ENCODE data around the gene ZNF148.
A peak's percentile ranks its signal among the peaks of the same experiment; 100 is the strongest.

DNA sequence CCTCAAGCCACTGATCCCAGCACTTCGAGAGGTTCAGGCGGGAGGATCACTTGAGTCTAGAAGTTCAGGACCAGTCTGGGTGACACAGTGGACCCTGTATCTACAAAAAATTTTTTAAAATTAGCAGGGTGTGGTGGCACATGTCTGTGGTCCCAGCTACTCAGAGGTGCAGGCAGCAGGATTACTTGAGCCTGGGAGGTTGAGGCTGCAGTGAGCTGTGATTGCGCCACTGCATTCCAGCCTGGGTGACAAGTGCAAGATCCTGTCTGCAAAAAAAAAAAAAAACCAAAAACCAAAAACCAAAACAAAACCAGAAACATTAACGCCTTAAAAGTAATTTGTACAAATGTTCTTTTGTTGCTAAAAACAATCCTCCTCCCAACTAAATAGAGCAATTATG, 134.6 kb downstream of the ZNF148 start:
- TF ChIP-seq RAD21 (IDR thresholded peaks at IDR 0.05; ENCODE audit: low read depth) (no peak), EGR1 (IDR thresholded peaks at IDR 0.05) (no peak), CREB1 (IDR thresholded peaks at IDR 0.05; ENCODE audit: low read depth) (no peak), CEBPB (IDR thresholded peaks at IDR 0.05) (peak; percentile 85), EP300 (IDR thresholded peaks at IDR 0.05; ENCODE audit: borderline replicate concordance) (no peak), FOXM1 (IDR thresholded peaks at IDR 0.05; ENCODE audit: borderline replicate concordance, low read depth) (no peak), TAF1 (IDR thresholded peaks at IDR 0.05; ENCODE audit: low read depth) (no peak), YY1 (IDR thresholded peaks at IDR 0.05; ENCODE audit: low read depth) (no peak), TCF12 (IDR thresholded peaks at IDR 0.05; ENCODE audit: low read depth) (no peak), ZBTB7A (IDR thresholded peaks at IDR 0.05; ENCODE audit: low read depth) (no peak), TEAD4 (IDR thresholded peaks at IDR 0.05) (peak; percentile 35; the same call in 1 of the 2 replicates)
- TF ChIP-seq, protein P1, sequence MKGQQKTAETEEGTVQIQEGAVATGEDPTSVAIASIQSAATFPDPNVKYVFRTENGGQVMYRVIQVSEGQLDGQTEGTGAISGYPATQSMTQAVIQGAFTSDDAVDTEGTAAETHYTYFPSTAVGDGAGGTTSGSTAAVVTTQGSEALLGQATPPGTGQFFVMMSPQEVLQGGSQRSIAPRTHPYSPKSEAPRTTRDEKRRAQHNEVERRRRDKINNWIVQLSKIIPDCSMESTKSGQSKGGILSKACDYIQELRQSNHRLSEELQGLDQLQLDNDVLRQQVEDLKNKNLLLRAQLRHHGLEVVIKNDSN (IDR thresholded peaks at IDR 0.05), result no peak
- TF ChIP-seq, protein P2, sequence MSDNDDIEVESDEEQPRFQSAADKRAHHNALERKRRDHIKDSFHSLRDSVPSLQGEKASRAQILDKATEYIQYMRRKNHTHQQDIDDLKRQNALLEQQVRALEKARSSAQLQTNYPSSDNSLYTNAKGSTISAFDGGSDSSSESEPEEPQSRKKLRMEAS (IDR thresholded peaks at IDR 0.05), result no peak
- TF ChIP-seq, protein P3, sequence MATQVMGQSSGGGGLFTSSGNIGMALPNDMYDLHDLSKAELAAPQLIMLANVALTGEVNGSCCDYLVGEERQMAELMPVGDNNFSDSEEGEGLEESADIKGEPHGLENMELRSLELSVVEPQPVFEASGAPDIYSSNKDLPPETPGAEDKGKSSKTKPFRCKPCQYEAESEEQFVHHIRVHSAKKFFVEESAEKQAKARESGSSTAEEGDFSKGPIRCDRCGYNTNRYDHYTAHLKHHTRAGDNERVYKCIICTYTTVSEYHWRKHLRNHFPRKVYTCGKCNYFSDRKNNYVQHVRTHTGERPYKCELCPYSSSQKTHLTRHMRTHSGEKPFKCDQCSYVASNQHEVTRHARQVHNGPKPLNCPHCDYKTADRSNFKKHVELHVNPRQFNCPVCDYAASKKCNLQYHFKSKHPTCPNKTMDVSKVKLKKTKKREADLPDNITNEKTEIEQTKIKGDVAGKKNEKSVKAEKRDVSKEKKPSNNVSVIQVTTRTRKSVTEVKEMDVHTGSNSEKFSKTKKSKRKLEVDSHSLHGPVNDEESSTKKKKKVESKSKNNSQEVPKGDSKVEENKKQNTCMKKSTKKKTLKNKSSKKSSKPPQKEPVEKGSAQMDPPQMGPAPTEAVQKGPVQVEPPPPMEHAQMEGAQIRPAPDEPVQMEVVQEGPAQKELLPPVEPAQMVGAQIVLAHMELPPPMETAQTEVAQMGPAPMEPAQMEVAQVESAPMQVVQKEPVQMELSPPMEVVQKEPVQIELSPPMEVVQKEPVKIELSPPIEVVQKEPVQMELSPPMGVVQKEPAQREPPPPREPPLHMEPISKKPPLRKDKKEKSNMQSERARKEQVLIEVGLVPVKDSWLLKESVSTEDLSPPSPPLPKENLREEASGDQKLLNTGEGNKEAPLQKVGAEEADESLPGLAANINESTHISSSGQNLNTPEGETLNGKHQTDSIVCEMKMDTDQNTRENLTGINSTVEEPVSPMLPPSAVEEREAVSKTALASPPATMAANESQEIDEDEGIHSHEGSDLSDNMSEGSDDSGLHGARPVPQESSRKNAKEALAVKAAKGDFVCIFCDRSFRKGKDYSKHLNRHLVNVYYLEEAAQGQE (IDR thresholded peaks at IDR 0.05; ENCODE audit: low read depth), result no peak

Measured in Ishikawa (cell line).